ENCODE results near the gene SLC9A9.

Gene SLC9A9

GRCh38 chr3:143731776-143732175, 116.5 kb downstream of the SLC9A9 start (continued):
- no peak for TF ChIP-seq POU6F1 (CRISPR knock-in tag; IDR thresholded peaks at IDR 0.05; ENCODE audit: borderline replicate concordance, low read depth)
- no peak for TF ChIP-seq GLIS3 (CRISPR knock-in tag; IDR thresholded peaks at IDR 0.05)

DNA sequence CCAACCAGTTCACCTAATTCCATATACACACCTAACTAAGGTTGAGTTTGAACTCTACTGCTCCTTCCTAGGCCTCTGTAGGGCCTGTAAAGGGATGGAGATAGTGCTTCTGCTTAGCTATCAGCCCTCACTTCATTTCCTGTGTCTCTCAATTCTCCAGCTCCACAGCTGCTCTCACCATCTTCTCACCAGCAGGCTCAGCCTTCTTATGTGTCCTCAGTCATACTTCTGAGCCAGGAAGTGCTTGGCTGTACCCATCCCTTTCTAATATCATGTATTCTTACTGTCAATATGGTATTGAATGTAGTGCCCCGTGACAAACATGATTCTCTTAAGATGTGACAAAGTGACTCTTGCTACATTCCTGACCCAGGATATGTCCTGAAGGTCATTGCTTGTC, 116.9 kb downstream of the SLC9A9 start:
- ATAC-seq: no peak
- TF ChIP-seq, protein P1, sequence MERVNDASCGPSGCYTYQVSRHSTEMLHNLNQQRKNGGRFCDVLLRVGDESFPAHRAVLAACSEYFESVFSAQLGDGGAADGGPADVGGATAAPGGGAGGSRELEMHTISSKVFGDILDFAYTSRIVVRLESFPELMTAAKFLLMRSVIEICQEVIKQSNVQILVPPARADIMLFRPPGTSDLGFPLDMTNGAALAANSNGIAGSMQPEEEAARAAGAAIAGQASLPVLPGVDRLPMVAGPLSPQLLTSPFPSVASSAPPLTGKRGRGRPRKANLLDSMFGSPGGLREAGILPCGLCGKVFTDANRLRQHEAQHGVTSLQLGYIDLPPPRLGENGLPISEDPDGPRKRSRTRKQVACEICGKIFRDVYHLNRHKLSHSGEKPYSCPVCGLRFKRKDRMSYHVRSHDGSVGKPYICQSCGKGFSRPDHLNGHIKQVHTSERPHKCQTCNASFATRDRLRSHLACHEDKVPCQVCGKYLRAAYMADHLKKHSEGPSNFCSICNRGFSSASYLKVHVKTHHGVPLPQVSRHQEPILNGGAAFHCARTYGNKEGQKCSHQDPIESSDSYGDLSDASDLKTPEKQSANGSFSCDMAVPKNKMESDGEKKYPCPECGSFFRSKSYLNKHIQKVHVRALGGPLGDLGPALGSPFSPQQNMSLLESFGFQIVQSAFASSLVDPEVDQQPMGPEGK (CRISPR knock-in tag; IDR thresholded peaks at IDR 0.05; ENCODE audit: borderline replicate concordance): no peak
- TF ChIP-seq, protein P2, sequence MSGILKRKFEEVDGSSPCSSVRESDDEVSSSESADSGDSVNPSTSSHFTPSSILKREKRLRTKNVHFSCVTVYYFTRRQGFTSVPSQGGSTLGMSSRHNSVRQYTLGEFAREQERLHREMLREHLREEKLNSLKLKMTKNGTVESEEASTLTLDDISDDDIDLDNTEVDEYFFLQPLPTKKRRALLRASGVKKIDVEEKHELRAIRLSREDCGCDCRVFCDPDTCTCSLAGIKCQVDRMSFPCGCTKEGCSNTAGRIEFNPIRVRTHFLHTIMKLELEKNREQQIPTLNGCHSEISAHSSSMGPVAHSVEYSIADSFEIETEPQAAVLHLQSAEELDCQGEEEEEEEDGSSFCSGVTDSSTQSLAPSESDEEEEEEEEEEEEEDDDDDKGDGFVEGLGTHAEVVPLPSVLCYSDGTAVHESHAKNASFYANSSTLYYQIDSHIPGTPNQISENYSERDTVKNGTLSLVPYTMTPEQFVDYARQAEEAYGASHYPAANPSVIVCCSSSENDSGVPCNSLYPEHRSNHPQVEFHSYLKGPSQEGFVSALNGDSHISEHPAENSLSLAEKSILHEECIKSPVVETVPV (CRISPR knock-in tag; IDR thresholded peaks at IDR 0.05): no peak
- TF ChIP-seq ESRRG (CRISPR knock-in tag; IDR thresholded peaks at IDR 0.05) (no peak), TOX (CRISPR knock-in tag; IDR thresholded peaks at IDR 0.05; ENCODE audit: borderline replicate concordance) (no peak), TCF4 (CRISPR knock-in tag; IDR thresholded peaks at IDR 0.05; ENCODE audit: borderline replicate concordance) (no peak)
- TF ChIP-seq, protein P3, sequence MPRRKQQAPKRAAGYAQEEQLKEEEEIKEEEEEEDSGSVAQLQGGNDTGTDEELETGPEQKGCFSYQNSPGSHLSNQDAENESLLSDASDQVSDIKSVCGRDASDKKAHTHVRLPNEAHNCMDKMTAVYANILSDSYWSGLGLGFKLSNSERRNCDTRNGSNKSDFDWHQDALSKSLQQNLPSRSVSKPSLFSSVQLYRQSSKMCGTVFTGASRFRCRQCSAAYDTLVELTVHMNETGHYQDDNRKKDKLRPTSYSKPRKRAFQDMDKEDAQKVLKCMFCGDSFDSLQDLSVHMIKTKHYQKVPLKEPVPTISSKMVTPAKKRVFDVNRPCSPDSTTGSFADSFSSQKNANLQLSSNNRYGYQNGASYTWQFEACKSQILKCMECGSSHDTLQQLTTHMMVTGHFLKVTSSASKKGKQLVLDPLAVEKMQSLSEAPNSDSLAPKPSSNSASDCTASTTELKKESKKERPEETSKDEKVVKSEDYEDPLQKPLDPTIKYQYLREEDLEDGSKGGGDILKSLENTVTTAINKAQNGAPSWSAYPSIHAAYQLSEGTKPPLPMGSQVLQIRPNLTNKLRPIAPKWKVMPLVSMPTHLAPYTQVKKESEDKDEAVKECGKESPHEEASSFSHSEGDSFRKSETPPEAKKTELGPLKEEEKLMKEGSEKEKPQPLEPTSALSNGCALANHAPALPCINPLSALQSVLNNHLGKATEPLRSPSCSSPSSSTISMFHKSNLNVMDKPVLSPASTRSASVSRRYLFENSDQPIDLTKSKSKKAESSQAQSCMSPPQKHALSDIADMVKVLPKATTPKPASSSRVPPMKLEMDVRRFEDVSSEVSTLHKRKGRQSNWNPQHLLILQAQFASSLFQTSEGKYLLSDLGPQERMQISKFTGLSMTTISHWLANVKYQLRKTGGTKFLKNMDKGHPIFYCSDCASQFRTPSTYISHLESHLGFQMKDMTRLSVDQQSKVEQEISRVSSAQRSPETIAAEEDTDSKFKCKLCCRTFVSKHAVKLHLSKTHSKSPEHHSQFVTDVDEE (CRISPR knock-in tag; IDR thresholded peaks at IDR 0.05): no peak
- TF ChIP-seq, protein P4, sequence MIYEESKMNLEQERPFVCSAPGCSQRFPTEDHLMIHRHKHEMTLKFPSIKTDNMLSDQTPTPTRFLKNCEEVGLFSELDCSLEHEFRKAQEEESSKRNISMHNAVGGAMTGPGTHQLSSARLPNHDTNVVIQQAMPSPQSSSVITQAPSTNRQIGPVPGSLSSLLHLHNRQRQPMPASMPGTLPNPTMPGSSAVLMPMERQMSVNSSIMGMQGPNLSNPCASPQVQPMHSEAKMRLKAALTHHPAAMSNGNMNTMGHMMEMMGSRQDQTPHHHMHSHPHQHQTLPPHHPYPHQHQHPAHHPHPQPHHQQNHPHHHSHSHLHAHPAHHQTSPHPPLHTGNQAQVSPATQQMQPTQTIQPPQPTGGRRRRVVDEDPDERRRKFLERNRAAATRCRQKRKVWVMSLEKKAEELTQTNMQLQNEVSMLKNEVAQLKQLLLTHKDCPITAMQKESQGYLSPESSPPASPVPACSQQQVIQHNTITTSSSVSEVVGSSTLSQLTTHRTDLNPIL (CRISPR knock-in tag; IDR thresholded peaks at IDR 0.05; ENCODE audit: low read depth): no peak

DNA sequence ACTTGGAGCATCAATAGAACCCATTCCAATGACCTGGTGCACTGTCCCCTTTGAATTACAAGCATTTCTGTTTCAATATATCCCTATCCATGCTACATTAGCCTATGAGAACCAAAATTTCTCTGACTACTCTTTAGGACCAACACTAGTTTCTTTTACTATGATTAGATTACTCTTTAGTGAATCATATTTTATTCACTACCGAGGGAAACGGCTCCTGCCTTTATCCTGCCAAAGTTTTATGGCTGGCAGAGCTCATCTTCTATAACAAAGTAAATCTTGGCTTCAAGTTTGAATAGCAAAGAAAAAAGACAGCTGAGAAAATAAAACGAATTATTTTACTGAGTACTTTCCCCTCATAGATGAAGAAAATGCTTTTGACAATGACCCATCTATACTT, 120.9 kb downstream of the SLC9A9 start:
- ATAC-seq: no peak
- TF ChIP-seq ZNF8 (CRISPR knock-in tag; IDR thresholded peaks at IDR 0.05) (no peak), SNAI2 (CRISPR knock-in tag; IDR thresholded peaks at IDR 0.05) (no peak), ZFP3 (CRISPR knock-in tag; IDR thresholded peaks at IDR 0.05) (no peak), RARB (CRISPR knock-in tag; IDR thresholded peaks at IDR 0.05) (no peak), ZFP30 (CRISPR knock-in tag; IDR thresholded peaks at IDR 0.05) (no peak), ISL1 (CRISPR knock-in tag; IDR thresholded peaks at IDR 0.05) (no peak), ESRRG (CRISPR knock-in tag; IDR thresholded peaks at IDR 0.05) (no peak), TCF4 (CRISPR knock-in tag; IDR thresholded peaks at IDR 0.05; ENCODE audit: borderline replicate concordance) (no peak)
- TF ChIP-seq, protein P1 (CRISPR knock-in tag; IDR thresholded peaks at IDR 0.05; ENCODE audit: borderline replicate concordance): no peak
- TF ChIP-seq, protein P4 (CRISPR knock-in tag; IDR thresholded peaks at IDR 0.05; ENCODE audit: low read depth): no peak
